Stimulated activated CD4-positive, alpha-beta T cell treated with anti-CD3 and anti-CD28 coated beads, TNF-alpha, amount 100 ng/mL, for 48 hours (primary cell): ENCODE data around the gene EPG5.
"Not testable (repeated sequence)": the region's sequence is repeated elsewhere in the genome, so short reads cannot be mapped to it uniquely, and the experiment has no call there.

Experiments
- DNase-seq, 3 donors: peaks; one replicate each; pipeline ENCODE4 v3.0.0-alpha.2; 2020; ENCODE audit warnings: low read depth in 3 of 3

Gene EPG5

DNA sequence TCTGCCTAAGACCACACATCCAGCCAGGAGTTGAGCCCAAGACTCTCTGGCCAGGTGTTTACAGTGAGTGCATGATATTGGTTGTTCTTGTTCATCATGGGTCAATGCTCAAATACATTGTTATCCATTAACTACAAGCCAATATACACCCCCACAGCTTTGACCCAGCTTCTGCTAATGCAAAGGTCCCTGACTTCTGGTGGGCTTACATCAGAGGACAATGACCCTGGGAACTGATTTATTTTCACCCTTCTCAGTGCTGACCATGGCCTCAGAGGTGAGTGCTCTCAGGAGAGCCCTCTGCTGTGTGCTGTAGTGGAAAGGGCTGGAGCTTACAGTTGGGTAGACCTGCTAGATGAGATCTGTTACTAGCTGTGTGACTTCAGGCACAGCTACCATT, 152.4 kb downstream of the EPG5 start:
- not testable (repeated sequence) for DNase-seq

DNA sequence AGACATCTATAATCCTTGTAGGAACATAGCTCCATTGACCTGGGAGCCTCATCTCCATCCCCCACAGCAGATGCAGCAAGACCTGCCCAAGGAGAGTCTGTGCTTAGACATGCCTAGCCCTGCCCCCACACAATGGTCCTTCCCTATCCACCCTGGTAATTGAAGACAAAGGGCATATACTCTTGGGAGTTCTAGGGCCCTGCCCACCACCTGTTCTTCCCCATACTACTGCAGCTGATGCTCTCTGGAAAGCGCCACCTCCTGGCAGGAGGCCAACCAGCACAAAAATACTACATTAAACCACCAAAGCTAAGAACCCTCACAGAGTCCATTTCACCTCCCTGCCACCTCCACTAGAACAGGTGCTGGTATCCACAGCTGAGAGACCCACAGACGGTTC, 160.0 kb downstream of the EPG5 start:
- DNase-seq: not testable (repeated sequence)

DNA sequence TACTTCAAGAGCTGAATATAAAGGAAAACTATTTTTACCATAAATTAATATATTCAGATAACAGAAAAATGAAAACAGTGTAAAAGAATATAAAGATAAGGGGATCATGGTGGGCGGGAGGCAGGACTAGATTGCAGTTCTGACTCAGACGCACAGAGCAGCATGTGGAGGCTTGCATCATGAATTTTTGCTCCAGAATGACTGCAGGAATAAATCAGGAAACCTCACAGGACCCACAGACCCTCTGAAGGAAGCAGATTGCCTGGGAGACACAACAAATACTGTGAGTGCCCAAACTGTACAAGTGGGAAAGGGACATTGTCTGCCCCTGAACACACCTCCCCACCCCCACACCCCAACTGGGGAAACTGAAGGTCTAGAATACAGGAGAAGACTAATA, 160.9 kb downstream of the EPG5 start:
- no peak for DNase-seq

DNA sequence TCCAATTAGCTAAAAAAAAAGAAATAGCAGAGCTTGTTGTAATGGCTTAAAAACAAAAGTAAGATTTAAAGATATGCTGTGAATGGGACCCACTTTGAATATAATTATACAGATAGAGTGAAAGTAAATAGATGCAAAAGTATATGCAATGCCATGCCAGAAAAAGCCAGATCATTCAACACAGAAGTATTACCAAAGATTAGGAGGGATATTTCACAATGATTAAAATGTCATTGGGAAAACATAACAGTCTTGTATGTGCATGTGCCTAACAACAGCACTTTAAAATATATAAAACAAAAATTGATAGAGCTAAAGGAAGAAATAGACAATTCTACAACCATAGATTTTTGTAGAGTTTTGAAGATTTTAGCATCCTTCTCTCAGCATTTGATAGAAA, 161.6 kb downstream of the EPG5 start:
- no peak for DNase-seq

DNA sequence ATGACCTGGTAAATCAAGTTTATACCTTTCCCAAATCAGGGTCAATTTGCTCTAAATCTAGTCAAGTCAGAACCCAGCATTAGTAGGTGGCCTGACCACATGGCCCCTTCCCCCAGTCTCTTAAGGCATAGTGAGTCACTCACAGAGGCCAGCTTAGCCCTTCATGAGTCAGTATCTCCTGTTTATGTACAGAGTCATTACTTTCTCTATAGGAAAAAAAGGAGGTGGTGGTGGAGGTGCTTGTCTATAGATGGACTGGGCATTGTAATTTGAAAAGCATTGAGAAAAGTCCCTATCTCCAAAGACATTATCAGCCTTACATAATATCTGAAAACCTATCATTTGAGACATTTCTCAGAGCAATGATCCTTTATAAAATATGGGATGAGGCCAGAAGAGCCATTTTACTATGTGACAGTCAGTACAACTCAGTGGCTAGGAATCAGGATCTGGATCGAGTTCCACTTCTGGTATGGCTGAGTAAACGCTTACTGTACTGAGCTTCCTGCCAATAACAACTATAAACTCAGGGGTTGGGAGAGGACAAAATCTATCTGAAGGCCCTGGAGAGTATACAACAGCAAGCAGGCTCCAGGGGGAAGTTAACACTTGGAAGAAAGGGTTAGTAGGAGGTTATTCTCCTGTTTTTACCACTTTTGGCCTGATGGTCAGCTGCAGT, 164.2 kb downstream of the EPG5 start:
- no peak for DNase-seq

DNA sequence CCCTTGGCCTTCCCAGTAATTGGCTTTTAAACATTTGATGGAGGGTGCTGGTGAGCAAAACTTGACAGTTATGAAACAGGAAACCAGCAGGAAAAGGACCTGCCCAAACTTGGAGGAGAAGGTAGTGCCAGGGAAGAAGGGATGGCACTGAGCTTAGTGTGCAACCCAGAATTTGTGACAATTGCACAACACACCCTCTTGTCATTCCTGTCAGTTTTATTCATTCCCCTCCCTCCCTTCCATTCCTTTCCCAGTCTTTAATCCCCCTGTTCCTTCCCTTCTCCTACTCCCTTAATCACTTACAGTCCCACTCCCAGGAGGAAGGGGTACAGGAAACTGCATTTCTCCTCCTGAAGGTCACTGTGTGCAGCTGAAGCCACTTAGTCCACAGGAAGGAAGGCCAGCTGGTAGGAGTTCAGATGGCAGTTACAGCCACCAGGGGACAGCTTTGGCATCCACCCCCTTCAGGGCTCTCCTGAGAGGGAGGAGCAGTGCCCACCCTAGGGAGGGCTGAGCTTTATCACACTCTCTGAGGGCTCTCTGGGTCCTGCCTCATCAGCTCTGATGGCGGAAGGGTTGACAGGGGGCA, 165.6 kb downstream of the EPG5 start:
- DNase-seq: no peak
